SK-N-SH treated with all-trans-retinoic acid at 6 μM for 48 hours (cell line): ENCODE results near the gene PARVB.

Experiments
- ATAC-seq: fragments of 200-7000 bp; cut with Tn5 transposase; 3 replicates; pipeline ENCODE4 v1.9.1; 2020; ENCODE audit warnings: mild to moderate bottlenecking, moderate library complexity
- ARNTL ChIP-seq: fragments of 450-650 bp; formaldehyde crosslinking; IDR thresholded peaks from 2 replicates; pipeline ENCODE4 v1.5.0; 2020; ENCODE audit warnings: low read depth, mild to moderate bottlenecking, moderate library complexity, borderline replicate concordance
- BACH2 ChIP-seq: fragments of 250-450 bp; sonication (Bioruptor Pico); IDR thresholded peaks from 2 replicates; pipeline ENCODE4 v1.9.0; 2021; ENCODE audit warnings: mild to moderate bottlenecking, borderline replicate concordance
- CREB5 ChIP-seq: fragments of 250-450 bp; sonication (Bioruptor Pico); IDR thresholded peaks from 2 replicates; pipeline ENCODE4 v1.5.1; 2020; ENCODE audit warnings: low read depth, mild to moderate bottlenecking, moderate library complexity
- CSDC2 ChIP-seq: fragments of 250-450 bp; sonication (Bioruptor Pico); IDR thresholded peaks from 2 replicates; pipeline ENCODE4 v1.5.0; 2020; ENCODE audit warnings: mild to moderate bottlenecking, moderate library complexity
- CSRNP3 ChIP-seq: fragments of 250-450 bp; sonication (Bioruptor Pico); IDR thresholded peaks from 2 replicates; pipeline ENCODE4 v1.5.1; 2021; ENCODE audit warnings: mild to moderate bottlenecking, moderate library complexity
- ESRRG ChIP-seq: fragments of 250-450 bp; sonication (Bioruptor Pico); IDR thresholded peaks from 2 replicates; pipeline ENCODE4 v1.6.1; 2021; ENCODE audit warnings: mild to moderate bottlenecking
- OSR1 ChIP-seq: fragments of 250-450 bp; sonication (Bioruptor Pico); IDR thresholded peaks from 2 replicates; pipeline ENCODE4 v1.8.0; 2022; ENCODE audit warnings: moderate library complexity, mild to moderate bottlenecking, inconsistent platforms
- POU6F1 ChIP-seq: fragments of 250-450 bp; sonication (Bioruptor Pico); IDR thresholded peaks from 2 replicates; pipeline ENCODE4 v1.8.0; 2021; ENCODE audit warnings: low read depth, mild to moderate bottlenecking, moderate library complexity, borderline replicate concordance
- PPARA ChIP-seq: fragments of 250-450 bp; sonication (Bioruptor Pico); IDR thresholded peaks from 2 replicates; pipeline ENCODE4 v1.5.0; 2020; ENCODE audit warnings: mild to moderate bottlenecking, borderline replicate concordance
- RARB ChIP-seq: fragments of 250-450 bp; sonication (Bioruptor Pico); IDR thresholded peaks from 2 replicates; pipeline ENCODE4 v1.8.0; 2021; ENCODE audit warnings: mild to moderate bottlenecking, moderate library complexity
- SNAI2 ChIP-seq: fragments of 250-450 bp; sonication (Bioruptor Pico); IDR thresholded peaks from 2 replicates; pipeline ENCODE4 v1.5.0; 2020; ENCODE audit warnings: mild to moderate bottlenecking, moderate library complexity
- TCF4 ChIP-seq: fragments of 250-450 bp; sonication (Bioruptor Pico); IDR thresholded peaks from 2 replicates; pipeline ENCODE4 v1.8.0; 2021; ENCODE audit warnings: mild to moderate bottlenecking, moderate library complexity, borderline replicate concordance
- TOX ChIP-seq: fragments of 250-450 bp; sonication (Bioruptor Pico); IDR thresholded peaks from 2 replicates; pipeline ENCODE4 v1.8.0; 2021; ENCODE audit warnings: mild to moderate bottlenecking, moderate library complexity, borderline replicate concordance
- ZC3H10 ChIP-seq: fragments of 250-450 bp; sonication (Bioruptor Pico); IDR thresholded peaks from 2 replicates; pipeline ENCODE4 v1.5.1; 2021; ENCODE audit warnings: mild to moderate bottlenecking, moderate library complexity
- ZNF70 ChIP-seq: fragments of 450-650 bp; formaldehyde crosslinking; IDR thresholded peaks from 2 replicates; pipeline ENCODE4 v1.5.0; 2020; ENCODE audit warnings: mild to moderate bottlenecking, moderate library complexity
- ZNF8 ChIP-seq: fragments of 450-650 bp; formaldehyde crosslinking; IDR thresholded peaks from 2 replicates; pipeline ENCODE4 v1.5.0; 2020; ENCODE audit warnings: mild to moderate bottlenecking, moderate library complexity
- TF ChIP-seq, protein P1 (sequence below): fragments of 250-450 bp; sonication (Bioruptor Pico); IDR thresholded peaks from 2 replicates; pipeline ENCODE4 v1.8.0; 2020; ENCODE audit warnings: mild to moderate bottlenecking, moderate library complexity, borderline replicate concordance
- TF ChIP-seq, protein P2 (sequence below): fragments of 250-450 bp; sonication (Bioruptor Pico); IDR thresholded peaks from 2 replicates; pipeline ENCODE4 v1.5.0; 2020; ENCODE audit warnings: mild to moderate bottlenecking, moderate library complexity

PARVB gene

DNA sequence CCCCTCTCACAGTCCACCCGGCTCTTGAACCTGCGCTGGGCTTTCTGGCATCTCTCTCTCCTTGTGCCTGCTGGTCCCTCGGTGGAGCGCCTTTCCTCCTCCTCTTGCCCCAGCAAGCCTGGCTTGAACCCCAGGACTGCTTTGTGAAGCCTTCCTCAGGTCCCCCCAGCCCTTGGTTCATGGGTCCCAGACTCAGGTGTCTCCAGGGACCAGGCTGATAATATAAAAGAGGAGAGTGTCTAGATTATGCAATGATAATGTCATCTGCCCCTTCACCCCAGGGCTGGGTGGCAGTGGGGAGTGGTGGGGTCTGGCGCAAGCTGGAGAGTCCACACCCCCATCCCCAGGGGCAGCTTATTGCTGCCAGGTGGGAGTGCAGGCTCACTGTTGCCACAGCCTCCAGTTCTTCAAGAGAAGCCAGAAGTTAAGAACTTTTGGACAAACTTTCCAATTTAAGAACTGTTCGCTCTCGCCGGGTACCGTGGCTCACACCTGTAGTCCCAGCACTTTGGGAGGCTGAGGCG is 120.0 kb downstream of the PARVB start:
- TF ChIP-seq ZNF8 (CRISPR knock-in tag) (no peak), CSDC2 (CRISPR knock-in tag) (no peak), ARNTL (no peak), ZC3H10 (no peak), POU6F1 (CRISPR knock-in tag) (no peak), TCF4 (no peak), ZNF70 (CRISPR knock-in tag) (no peak), OSR1 (no peak), CSRNP3 (no peak), PPARA (no peak), SNAI2 (CRISPR knock-in tag) (no peak), TOX (no peak), BACH2 (CRISPR knock-in tag) (no peak), ESRRG (CRISPR knock-in tag) (no peak)
- TF ChIP-seq, protein P1, sequence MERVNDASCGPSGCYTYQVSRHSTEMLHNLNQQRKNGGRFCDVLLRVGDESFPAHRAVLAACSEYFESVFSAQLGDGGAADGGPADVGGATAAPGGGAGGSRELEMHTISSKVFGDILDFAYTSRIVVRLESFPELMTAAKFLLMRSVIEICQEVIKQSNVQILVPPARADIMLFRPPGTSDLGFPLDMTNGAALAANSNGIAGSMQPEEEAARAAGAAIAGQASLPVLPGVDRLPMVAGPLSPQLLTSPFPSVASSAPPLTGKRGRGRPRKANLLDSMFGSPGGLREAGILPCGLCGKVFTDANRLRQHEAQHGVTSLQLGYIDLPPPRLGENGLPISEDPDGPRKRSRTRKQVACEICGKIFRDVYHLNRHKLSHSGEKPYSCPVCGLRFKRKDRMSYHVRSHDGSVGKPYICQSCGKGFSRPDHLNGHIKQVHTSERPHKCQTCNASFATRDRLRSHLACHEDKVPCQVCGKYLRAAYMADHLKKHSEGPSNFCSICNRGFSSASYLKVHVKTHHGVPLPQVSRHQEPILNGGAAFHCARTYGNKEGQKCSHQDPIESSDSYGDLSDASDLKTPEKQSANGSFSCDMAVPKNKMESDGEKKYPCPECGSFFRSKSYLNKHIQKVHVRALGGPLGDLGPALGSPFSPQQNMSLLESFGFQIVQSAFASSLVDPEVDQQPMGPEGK (CRISPR knock-in tag): no peak
- TF ChIP-seq, protein P2, sequence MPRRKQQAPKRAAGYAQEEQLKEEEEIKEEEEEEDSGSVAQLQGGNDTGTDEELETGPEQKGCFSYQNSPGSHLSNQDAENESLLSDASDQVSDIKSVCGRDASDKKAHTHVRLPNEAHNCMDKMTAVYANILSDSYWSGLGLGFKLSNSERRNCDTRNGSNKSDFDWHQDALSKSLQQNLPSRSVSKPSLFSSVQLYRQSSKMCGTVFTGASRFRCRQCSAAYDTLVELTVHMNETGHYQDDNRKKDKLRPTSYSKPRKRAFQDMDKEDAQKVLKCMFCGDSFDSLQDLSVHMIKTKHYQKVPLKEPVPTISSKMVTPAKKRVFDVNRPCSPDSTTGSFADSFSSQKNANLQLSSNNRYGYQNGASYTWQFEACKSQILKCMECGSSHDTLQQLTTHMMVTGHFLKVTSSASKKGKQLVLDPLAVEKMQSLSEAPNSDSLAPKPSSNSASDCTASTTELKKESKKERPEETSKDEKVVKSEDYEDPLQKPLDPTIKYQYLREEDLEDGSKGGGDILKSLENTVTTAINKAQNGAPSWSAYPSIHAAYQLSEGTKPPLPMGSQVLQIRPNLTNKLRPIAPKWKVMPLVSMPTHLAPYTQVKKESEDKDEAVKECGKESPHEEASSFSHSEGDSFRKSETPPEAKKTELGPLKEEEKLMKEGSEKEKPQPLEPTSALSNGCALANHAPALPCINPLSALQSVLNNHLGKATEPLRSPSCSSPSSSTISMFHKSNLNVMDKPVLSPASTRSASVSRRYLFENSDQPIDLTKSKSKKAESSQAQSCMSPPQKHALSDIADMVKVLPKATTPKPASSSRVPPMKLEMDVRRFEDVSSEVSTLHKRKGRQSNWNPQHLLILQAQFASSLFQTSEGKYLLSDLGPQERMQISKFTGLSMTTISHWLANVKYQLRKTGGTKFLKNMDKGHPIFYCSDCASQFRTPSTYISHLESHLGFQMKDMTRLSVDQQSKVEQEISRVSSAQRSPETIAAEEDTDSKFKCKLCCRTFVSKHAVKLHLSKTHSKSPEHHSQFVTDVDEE (CRISPR knock-in tag): no peak
- no peak for ATAC-seq

DNA sequence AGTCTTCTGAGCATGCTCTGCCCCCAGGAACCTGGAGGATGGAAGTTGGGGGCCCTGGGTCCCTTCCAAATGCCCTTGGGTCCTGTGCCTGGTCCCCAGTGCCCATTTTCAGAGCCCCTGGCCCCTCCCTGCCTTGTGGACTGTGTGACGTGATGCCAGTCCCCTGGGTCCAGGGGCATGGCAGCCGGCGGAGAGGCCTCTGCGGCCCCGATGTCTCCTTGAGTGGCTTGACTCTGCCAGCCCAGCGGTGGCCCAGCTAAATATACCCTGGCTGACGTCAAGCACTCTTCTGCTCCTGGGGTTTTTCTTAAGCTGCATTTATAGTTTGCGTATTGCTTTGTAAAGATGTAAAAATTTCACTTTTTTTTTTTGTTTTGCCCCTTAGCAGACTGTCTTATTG is 121.4 kb downstream of the PARVB start:
- TF ChIP-seq TOX (no peak), CREB5 (CRISPR knock-in tag) (no peak), RARB (CRISPR knock-in tag) (no peak)
- TF ChIP-seq, protein P2 (CRISPR knock-in tag): no peak
- ATAC-seq: no peak
